Anterior cingulate cortex (tissue), 58 donors: ENCODE measurements around the gene LYZL4.

Experiments
- DNase-seq, 58 donors: peaks; one replicate each; lab custom pipeline; 2025; lab: John Stamatoyannopoulos, UW

LYZL4 gene

GRCh38 chr3:42410370-42411131 lies at the start of gene LYZL4:
Gene LYZL4 (minus strand): TSS chr3:42410610. CDS start chr3:42407251, 3,359 bp downstream.
- DNase-seq: no peak

- no peak for DNase-seq
Observed at GRCh38 chr3:42459151-42459550, 48.7 kb upstream of the LYZL4 start.

GRCh38 chr3:42456211-42456610 lies 45.8 kb upstream of the LYZL4 start:
- no peak for DNase-seq

GRCh38 chr3:42451546-42452230 lies 41.3 kb upstream of the LYZL4 start:
- no peak for DNase-seq

GRCh38 chr3:42451116-42451515 lies 40.7 kb upstream of the LYZL4 start:
- DNase-seq: no peak

- DNase-seq: no peak
Observed at GRCh38 chr3:42450567-42450966, 40.2 kb upstream of the LYZL4 start.

GRCh38 chr3:42447481-42447880 lies 37.1 kb upstream of the LYZL4 start:
- no peak for DNase-seq

- DNase-seq: no peak
Observed at GRCh38 chr3:42446111-42447050, 36.0 kb upstream of the LYZL4 start.

GRCh38 chr3:42443819-42444436 lies 33.5 kb upstream of the LYZL4 start:
- peak in 56 of 58 donors; percentile 17 to 90 (median 68) for DNase-seq

- DNase-seq: peak in 1 of 58 donors; percentile 3
Observed at GRCh38 chr3:42443292-42443691, 32.9 kb upstream of the LYZL4 start.

GRCh38 chr3:42442640-42443039 lies 32.2 kb upstream of the LYZL4 start:
- peak in 1 of 58 donors; percentile 1 for DNase-seq

- DNase-seq: peak in 4 of 58 donors; percentile 2 to 22 (median 6)
Observed at GRCh38 chr3:42441791-42442190, 31.4 kb upstream of the LYZL4 start.

- DNase-seq: no peak
Observed at GRCh38 chr3:42440924-42441323, 30.5 kb upstream of the LYZL4 start.

GRCh38 chr3:42439261-42440115 lies 29.1 kb upstream of the LYZL4 start:
- DNase-seq: peak in 29 of 58 donors; percentile 1 to 63 (median 23)

- no peak for DNase-seq
Observed at GRCh38 chr3:42438758-42439157, 28.3 kb upstream of the LYZL4 start.

GRCh38 chr3:42438193-42438592 lies 27.8 kb upstream of the LYZL4 start:
- no peak for DNase-seq

GRCh38 chr3:42434777-42435380 lies 24.5 kb upstream of the LYZL4 start:
- no peak for DNase-seq

- DNase-seq: no peak
Observed at GRCh38 chr3:42432485-42432884, 22.1 kb upstream of the LYZL4 start.
